ENCODE results near the gene SAMD10.

Gene SAMD10

GRCh38 chr20:64009811-64010387, 30.5 kb upstream of the SAMD10 start:
- peaks cover 66% of the 10 kb centered on the region for H3K4me1 Mint-ChIP-seq (ENCODE audit: low read depth)
- peak overlapping the region; percentile 61 for H3K27ac Mint-ChIP-seq
- H3K36me3 Mint-ChIP-seq (ENCODE audit: low read depth), result peaks cover 69% of the 10 kb centered on the region
- H3K9me3 Mint-ChIP-seq, result peaks cover 8% of the 10 kb centered on the region
- no peaks in the 10 kb centered on the region for H3K27me3 Mint-ChIP-seq
- H3K4me3 Mint-ChIP-seq, result peak overlapping the region; percentile 35

DNA sequence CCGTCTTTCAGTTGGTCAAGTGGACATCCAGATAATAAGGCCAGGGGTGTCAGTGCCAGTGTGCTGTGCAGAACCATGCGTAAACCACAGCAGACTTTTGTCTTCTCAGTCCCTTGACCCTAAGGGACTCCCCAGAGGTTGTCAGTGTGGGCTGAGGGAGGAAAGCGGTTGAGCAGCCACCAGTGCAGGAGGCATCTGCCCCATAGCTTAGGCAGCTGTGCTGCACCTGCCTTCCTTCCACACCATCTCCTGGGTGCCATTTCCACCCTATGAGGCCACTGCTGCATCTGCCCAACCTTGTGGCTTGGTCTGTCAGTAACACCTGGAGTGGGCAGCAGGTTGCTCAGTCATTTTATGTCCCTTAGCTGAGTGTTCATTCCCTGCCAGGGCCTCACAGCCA, 27.5 kb upstream of the SAMD10 start:
- peaks cover 67% of the 10 kb centered on the region for H3K36me3 Mint-ChIP-seq (ENCODE audit: low read depth)
- no peak overlapping the region for H3K27ac Mint-ChIP-seq
- H3K4me1 Mint-ChIP-seq (ENCODE audit: low read depth), result peaks cover 60% of the 10 kb centered on the region
- H3K9me3 Mint-ChIP-seq, result peaks cover 8% of the 10 kb centered on the region
- no peaks in the 10 kb centered on the region for H3K27me3 Mint-ChIP-seq
- no peak overlapping the region for H3K4me3 Mint-ChIP-seq

DNA sequence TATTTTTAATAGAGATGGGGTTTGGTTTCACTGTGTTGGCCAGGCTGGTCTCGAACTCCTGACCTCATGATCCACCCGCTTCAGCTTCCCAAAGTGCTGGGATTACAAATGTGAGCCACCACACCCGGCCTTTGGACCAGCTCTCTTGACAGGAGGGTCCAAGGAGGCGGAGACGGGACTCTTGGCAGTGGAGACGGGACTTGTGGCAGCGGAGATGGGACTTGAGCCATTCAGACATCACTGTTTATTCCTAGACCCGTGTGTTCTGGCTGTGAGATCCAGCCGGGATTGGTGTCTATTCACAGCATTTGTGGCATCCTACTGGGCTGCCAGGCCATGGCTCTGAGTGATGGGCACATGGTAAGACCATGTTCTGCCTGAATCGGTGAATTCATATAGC, 27.0 kb upstream of the SAMD10 start:
- Mint-ChIP-seq H3K36me3 (ENCODE audit: low read depth) (peaks cover 69% of the 10 kb centered on the region), H3K4me3 (no peak overlapping the region), H3K4me1 (ENCODE audit: low read depth) (peaks cover 61% of the 10 kb centered on the region), H3K27me3 (no peaks in the 10 kb centered on the region), H3K27ac (no peak overlapping the region), H3K9me3 (peaks cover 8% of the 10 kb centered on the region)

GRCh38 chr20:64005394-64005793, 26.0 kb upstream of the SAMD10 start:
- H3K9me3 Mint-ChIP-seq, result peaks cover 8% of the 10 kb centered on the region
- peaks cover 65% of the 10 kb centered on the region for H3K36me3 Mint-ChIP-seq (ENCODE audit: low read depth)
- no peaks in the 10 kb centered on the region for H3K27me3 Mint-ChIP-seq
- no peak overlapping the region for H3K4me3 Mint-ChIP-seq
- no peak overlapping the region for H3K27ac Mint-ChIP-seq
- peaks cover 53% of the 10 kb centered on the region for H3K4me1 Mint-ChIP-seq (ENCODE audit: low read depth)

GRCh38 chr20:64003960-64004725, 24.7 kb upstream of the SAMD10 start:
- Mint-ChIP-seq H3K27me3 (no peaks in the 10 kb centered on the region), H3K27ac (no peak overlapping the region), H3K36me3 (ENCODE audit: low read depth) (peaks cover 64% of the 10 kb centered on the region), H3K4me1 (ENCODE audit: low read depth) (peaks cover 41% of the 10 kb centered on the region), H3K9me3 (peaks cover 8% of the 10 kb centered on the region), H3K4me3 (no peak overlapping the region)

- Mint-ChIP-seq H3K4me3 (no peak overlapping the region), H3K27me3 (no peaks in the 10 kb centered on the region), H3K9me3 (no peaks in the 10 kb centered on the region), H3K4me1 (ENCODE audit: low read depth) (peaks cover 25% of the 10 kb centered on the region), H3K27ac (peak overlapping the region; percentile 59), H3K36me3 (ENCODE audit: low read depth) (peaks cover 60% of the 10 kb centered on the region)
These were observed 22.2 kb upstream of the SAMD10 start for GRCh38 chr20:64001607-64002011.

- Mint-ChIP-seq H3K36me3 (ENCODE audit: low read depth) (peaks cover 61% of the 10 kb centered on the region), H3K9me3 (no peaks in the 10 kb centered on the region), H3K27me3 (no peaks in the 10 kb centered on the region), H3K4me3 (no peak overlapping the region), H3K4me1 (ENCODE audit: low read depth) (peaks cover 23% of the 10 kb centered on the region), H3K27ac (no peak overlapping the region)
These were observed 21.5 kb upstream of the SAMD10 start for GRCh38 chr20:64000906-64001305.

- Mint-ChIP-seq H3K27me3 (no peaks in the 10 kb centered on the region), H3K36me3 (ENCODE audit: low read depth) (peaks cover 31% of the 10 kb centered on the region), H3K4me1 (ENCODE audit: low read depth) (peaks cover 44% of the 10 kb centered on the region), H3K27ac (peak overlapping the region; percentile 63), H3K4me3 (peak overlapping the region; percentile 33), H3K9me3 (no peaks in the 10 kb centered on the region)
These were observed 3.5 kb upstream of the SAMD10 start for GRCh38 chr20:63982937-63983336.

DNA sequence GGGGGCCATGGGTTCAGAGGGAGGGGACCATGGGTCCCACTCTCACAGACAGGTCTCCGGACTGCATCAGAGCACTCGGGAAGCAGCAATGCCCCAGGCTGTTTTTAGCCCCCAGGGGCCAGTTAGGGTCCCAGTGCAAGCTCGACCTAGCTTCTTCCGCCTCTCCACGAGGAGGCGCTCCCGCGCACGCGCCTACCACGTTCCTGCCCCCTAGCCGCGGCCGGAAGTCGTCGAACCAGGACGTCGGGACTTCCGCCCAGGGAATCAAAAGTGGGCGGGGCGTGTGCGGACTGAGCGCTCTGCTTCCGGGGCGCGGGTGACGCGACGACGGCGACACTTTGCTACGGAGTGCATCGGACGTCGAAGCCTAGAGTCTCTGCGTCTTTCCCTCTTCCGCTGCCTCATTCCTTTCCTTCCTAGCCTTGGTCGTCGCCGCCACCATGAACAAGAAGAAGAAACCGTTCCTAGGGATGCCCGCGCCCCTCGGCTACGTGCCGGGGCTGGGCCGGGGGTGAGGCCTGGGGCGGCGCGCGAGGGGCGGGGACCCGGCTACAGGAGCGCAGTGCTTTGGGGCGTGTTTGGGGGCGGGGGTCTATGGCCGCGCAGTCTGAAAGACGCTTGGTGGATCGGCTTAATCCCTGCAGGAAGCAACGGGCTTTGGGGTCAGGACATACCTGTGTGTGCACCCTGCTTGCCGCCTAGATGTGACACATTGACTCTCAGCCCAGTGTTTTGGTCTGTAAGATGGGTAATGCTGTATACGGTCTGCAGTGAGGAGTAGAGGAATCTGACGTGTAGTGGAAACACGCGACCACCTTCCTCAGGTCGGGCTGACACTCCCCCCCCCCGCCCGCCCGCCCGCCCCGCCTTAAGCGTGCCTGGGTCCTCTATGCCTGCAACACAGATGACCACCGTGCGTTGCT, 1.6 kb upstream of the SAMD10 start, which contains the start of gene PRPF6:
Gene PRPF6 (plus strand): TSS at position 327 of the 923 bp plus-strand sequence. CDS start 114 bp downstream, at position 441.
- Mint-ChIP-seq H3K4me3 (peak within 1 kb of the TSS; percentile 94), H3K9me3 (no peaks in the 10 kb centered on the region), H3K27me3 (no peaks in the 10 kb centered on the region), H3K4me1 (ENCODE audit: low read depth) (peaks cover 63% of the 10 kb centered on the region), H3K27ac (peak within 1 kb of the TSS; percentile 97), H3K36me3 (ENCODE audit: low read depth) (peaks cover 34% of the 10 kb centered on the region)

DNA sequence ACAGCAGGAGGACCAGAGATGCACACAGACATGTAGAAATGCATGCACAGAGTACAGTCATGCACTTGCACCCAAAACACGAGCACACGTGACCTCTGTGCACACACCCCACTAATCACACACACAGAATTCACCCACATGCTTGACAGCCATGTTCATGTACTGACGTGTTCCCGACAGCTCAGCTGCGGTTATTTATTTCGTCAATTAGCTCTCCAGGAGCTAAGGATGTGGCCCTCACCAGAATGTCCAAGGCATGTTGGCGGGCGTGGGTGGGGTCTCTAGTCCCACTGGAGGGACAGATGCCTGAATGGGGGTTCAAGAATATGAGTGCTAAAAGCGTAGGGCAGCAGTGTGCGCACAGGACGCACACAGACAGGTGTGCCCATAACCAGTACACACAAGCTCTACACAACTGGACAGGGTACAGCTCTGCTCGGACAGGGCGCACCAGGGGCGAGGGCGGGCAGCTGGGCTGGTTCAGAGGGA, 919 bp upstream of the SAMD10 start:
- no peaks in the 10 kb centered on the region for H3K27me3 Mint-ChIP-seq
- peak overlapping the region; percentile 97 for H3K27ac Mint-ChIP-seq
- H3K4me3 Mint-ChIP-seq, result peak overlapping the region; percentile 94
- peaks cover 31% of the 10 kb centered on the region for H3K36me3 Mint-ChIP-seq (ENCODE audit: low read depth)
- H3K9me3 Mint-ChIP-seq, result no peaks in the 10 kb centered on the region
- peaks cover 65% of the 10 kb centered on the region for H3K4me1 Mint-ChIP-seq (ENCODE audit: low read depth)

GRCh38 chr20:63979229-63979556, 249 bp downstream of the SAMD10 start:
- H3K36me3 Mint-ChIP-seq (ENCODE audit: low read depth), result peaks cover 28% of the 10 kb centered on the region
- H3K27me3 Mint-ChIP-seq, result no peaks in the 10 kb centered on the region
- no peaks in the 10 kb centered on the region for H3K9me3 Mint-ChIP-seq
- H3K4me1 Mint-ChIP-seq (ENCODE audit: low read depth), result peaks cover 60% of the 10 kb centered on the region
- peak overlapping the region; percentile 68 for H3K27ac Mint-ChIP-seq
- peak overlapping the region; percentile 82 for H3K4me3 Mint-ChIP-seq

- H3K27ac Mint-ChIP-seq, result peak overlapping the region; percentile 78
- H3K27me3 Mint-ChIP-seq, result no peaks in the 10 kb centered on the region
- peak overlapping the region; percentile 82 for H3K4me3 Mint-ChIP-seq
- H3K9me3 Mint-ChIP-seq, result no peaks in the 10 kb centered on the region
- peaks cover 63% of the 10 kb centered on the region for H3K4me1 Mint-ChIP-seq (ENCODE audit: low read depth)
- peaks cover 32% of the 10 kb centered on the region for H3K36me3 Mint-ChIP-seq (ENCODE audit: low read depth)
These were observed 868 bp downstream of the SAMD10 start for GRCh38 chr20:63978319-63979228.

- Mint-ChIP-seq H3K27ac (peak overlapping the region; percentile 78), H3K9me3 (no peaks in the 10 kb centered on the region), H3K4me1 (ENCODE audit: low read depth) (peaks cover 58% of the 10 kb centered on the region), H3K36me3 (ENCODE audit: low read depth) (peaks cover 28% of the 10 kb centered on the region), H3K4me3 (peak overlapping the region; percentile 82), H3K27me3 (no peaks in the 10 kb centered on the region)
These were observed 1.6 kb downstream of the SAMD10 start for GRCh38 chr20:63977739-63978276.
